ENCODE measurements around the gene LRRC8B.

- TF ChIP-seq CTCF (IDR thresholded peaks at IDR 0.05; ENCODE audit: insufficient read depth, low read length, poor library complexity, severe bottlenecking), result no peak
- no peak for TF ChIP-seq EZH2phosphoT487 (conservative IDR thresholded peaks at IDR 0.05; ENCODE audit: low read length)
These were observed 40.3 kb upstream of the LRRC8B start for GRCh38 chr1:89484092-89485038.

Data from SU-DHL-6 (cell line).